ENCODE data around the gene STK10. TPM values are rescaled to one million over a fixed set of nuclear protein-coding genes. Genes with fewer than 3 reads are reported as not detected.
A peak's percentile ranks its signal among the peaks of the same experiment; 100 is the strongest.

STK10 gene
- total RNA-seq, 3 donors from 2014 or later (not counting 1 experiment from before 2014, with no cell fraction given): 705 to 879 (median 783) TPM

- H3K4me3 Mint-ChIP-seq: no peak overlapping the region
- no peak overlapping the region for H3K4me3 ChIP-seq (ENCODE audit: low read length)
- H3K36me3 Mint-ChIP-seq: peaks cover 8% of the 10 kb centered on the region
- H3K36me3 ChIP-seq (ENCODE audit: control insufficient read depth, insufficient read depth, low read length): peaks cover 74% of the 10 kb centered on the region
- H3K27ac Mint-ChIP-seq: peak overlapping the region in 1 of 2 donors; percentile 39
- 91% methylated on average over 3 of the region's 3 CpGs for WGBS (ENCODE audit: insufficient coverage)
- peaks cover 22 to 31% of the 10 kb centered on the region in 2 donors for H3K4me1 Mint-ChIP-seq
- ATAC-seq: no peak
- no peaks in the 10 kb centered on the region for H3K27me3 ChIP-seq (ENCODE audit: control insufficient read depth, insufficient read depth, low read length)
- intact Hi-C loops (cut with micrococcal nuclease): no loop called here
- no peak overlapping the region for H3K27ac ChIP-seq (ENCODE audit: low read length)
- no peaks in the 10 kb centered on the region for H3K27me3 Mint-ChIP-seq (ENCODE audit: low read depth in 2 of 2)
- H3K9me3 ChIP-seq (ENCODE audit: control insufficient read depth, insufficient read depth, low read length): no peaks in the 10 kb centered on the region
- TF ChIP-seq, protein P1, sequence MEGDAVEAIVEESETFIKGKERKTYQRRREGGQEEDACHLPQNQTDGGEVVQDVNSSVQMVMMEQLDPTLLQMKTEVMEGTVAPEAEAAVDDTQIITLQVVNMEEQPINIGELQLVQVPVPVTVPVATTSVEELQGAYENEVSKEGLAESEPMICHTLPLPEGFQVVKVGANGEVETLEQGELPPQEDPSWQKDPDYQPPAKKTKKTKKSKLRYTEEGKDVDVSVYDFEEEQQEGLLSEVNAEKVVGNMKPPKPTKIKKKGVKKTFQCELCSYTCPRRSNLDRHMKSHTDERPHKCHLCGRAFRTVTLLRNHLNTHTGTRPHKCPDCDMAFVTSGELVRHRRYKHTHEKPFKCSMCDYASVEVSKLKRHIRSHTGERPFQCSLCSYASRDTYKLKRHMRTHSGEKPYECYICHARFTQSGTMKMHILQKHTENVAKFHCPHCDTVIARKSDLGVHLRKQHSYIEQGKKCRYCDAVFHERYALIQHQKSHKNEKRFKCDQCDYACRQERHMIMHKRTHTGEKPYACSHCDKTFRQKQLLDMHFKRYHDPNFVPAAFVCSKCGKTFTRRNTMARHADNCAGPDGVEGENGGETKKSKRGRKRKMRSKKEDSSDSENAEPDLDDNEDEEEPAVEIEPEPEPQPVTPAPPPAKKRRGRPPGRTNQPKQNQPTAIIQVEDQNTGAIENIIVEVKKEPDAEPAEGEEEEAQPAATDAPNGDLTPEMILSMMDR (IDR thresholded peaks at IDR 0.05): no peak
- peaks cover 17% of the 10 kb centered on the region for H3K4me1 ChIP-seq (ENCODE audit: control insufficient read depth, insufficient read depth, low read length)
- no peak for DNase-seq
- no peaks in the 10 kb centered on the region for H3K9me3 Mint-ChIP-seq
Observed at GRCh38 chr5:172074896-172075295, 113.1 kb downstream of the STK10 start.

DNA sequence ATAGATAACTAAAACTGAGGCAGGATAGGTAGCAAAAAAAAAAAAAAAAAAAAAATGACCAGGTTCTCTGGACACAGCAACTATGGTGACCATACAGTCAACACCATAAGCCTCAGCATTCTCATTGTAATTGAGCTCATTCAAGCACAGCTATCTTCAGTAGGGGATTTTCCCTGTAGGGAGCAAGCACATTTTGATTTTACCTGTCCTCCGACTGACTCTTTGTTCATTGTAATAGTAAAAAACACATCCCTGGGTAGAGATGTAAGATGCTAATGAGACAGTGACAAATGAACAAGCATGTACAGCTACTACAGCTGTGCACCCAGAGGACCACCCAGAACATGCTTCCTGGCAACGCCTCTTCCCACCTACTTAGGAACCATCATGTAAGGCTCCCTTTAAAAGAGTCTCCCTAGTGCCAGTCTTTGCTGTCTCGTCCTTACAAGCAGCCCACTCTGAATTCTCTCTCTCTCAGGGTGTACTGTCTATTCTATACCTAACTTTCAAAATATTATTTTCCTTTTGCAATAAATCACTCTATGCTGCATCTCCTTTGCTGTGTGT is 116.6 kb downstream of the STK10 start:
- ATAC-seq: no peak

DNA sequence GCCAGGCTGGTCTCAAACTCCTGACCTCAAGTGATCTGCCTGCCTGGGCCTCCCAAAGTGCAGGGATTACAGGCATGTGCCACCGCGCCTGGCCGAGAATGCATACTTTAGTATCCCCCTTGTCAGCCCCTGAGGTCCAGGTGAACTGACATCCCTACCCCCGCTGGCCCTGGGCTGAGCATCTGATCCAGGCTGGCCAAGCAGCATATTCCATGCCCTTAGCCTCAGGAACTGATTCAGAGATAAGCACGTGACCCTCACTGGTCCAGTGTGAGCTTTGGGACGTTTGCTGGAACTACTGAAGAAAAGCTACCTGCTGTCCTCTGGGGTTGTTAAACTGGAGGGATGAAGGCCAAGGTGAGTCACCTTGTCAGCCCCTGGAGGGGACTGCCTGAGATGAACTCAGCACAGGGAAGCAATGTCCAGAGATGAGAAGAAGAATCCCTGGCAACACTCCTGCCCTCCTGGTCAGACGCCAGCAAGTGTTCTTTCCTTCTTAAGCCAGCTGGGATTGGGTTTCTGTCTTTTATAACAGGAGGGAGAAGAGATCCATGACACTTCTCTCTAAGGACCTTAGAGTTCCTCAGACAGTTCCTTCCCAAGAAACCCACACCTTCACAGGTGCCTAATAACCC is 122.5 kb downstream of the STK10 start:
- DNase-seq (no peak), ATAC-seq (no peak)
- no peaks in the 10 kb centered on the region for H3K9me3 ChIP-seq (ENCODE audit: control insufficient read depth, insufficient read depth, low read length)
- no peak overlapping the region for H3K4me3 ChIP-seq (ENCODE audit: low read length)
- intact Hi-C loops (cut with micrococcal nuclease): loop anchor here (2.0 to 5.0 kb wide), 4 partner anchors 47 to 217 kb away; partner anchors contain the start of genes STK10 and UBTD2
- Mint-ChIP-seq H3K36me3 (peaks cover 22% of the 10 kb centered on the region), H3K4me3 (peak overlapping the region; percentile 82), H3K4me1 (peaks cover 60 to 62% of the 10 kb centered on the region in 2 donors), H3K9me3 (no peaks in the 10 kb centered on the region), H3K27me3 (ENCODE audit: low read depth in 2 of 2) (no peaks in the 10 kb centered on the region), H3K27ac (peak overlapping the region; percentile 92 to 94)
- peak overlapping the region; percentile 65 for H3K27ac ChIP-seq (ENCODE audit: low read length)
- peaks cover 36% of the 10 kb centered on the region for H3K4me1 ChIP-seq (ENCODE audit: control insufficient read depth, insufficient read depth, low read length)
- 96% methylated on average over 7 of the region's 7 CpGs for WGBS (ENCODE audit: insufficient coverage)
- H3K36me3 ChIP-seq (ENCODE audit: control insufficient read depth, insufficient read depth, low read length): peaks cover 59% of the 10 kb centered on the region
- TF ChIP-seq, protein P1 (IDR thresholded peaks at IDR 0.05): no peak
- H3K27me3 ChIP-seq (ENCODE audit: control insufficient read depth, insufficient read depth, low read length): no peaks in the 10 kb centered on the region

More for the DNA sequence above, 116.6 kb downstream of the STK10 start:
- intact Hi-C loops (cut with micrococcal nuclease): no loop called here
- Mint-ChIP-seq H3K4me1 (peaks cover 43 to 46% of the 10 kb centered on the region in 2 donors), H3K27ac (peak overlapping the region; percentile 92 to 94), H3K9me3 (no peaks in the 10 kb centered on the region), H3K27me3 (ENCODE audit: low read depth in 2 of 2) (no peaks in the 10 kb centered on the region), H3K4me3 (no peak overlapping the region), H3K36me3 (peaks cover under 1% of the 10 kb centered on the region)
- Histone ChIP-seq H3K36me3 (ENCODE audit: control insufficient read depth, insufficient read depth, low read length) (peaks cover 50% of the 10 kb centered on the region), H3K4me1 (ENCODE audit: control insufficient read depth, insufficient read depth, low read length) (peaks cover 31% of the 10 kb centered on the region), H3K27me3 (ENCODE audit: control insufficient read depth, insufficient read depth, low read length) (no peaks in the 10 kb centered on the region), H3K4me3 (ENCODE audit: low read length) (no peak overlapping the region), H3K27ac (ENCODE audit: low read length) (peak overlapping the region; percentile 15), H3K9me3 (ENCODE audit: control insufficient read depth, insufficient read depth, low read length) (no peaks in the 10 kb centered on the region)
- TF ChIP-seq, protein P1 (IDR thresholded peaks at IDR 0.05): no peak
- peak in 1 of 2 donors; percentile 55 for DNase-seq
- WGBS (ENCODE audit: insufficient coverage): 73% methylated on average over 3 of the region's 3 CpGs
